ENCODE data around the gene GNA14. TPM values are rescaled to one million over a fixed set of nuclear protein-coding genes. Genes with fewer than 3 reads are reported as not detected.

The GNA14 gene
- total RNA-seq, 3 donors from 2014 or later (not counting 1 experiment from before 2014, with no cell fraction given): 1.8 TPM; not detected in 2

DNA sequence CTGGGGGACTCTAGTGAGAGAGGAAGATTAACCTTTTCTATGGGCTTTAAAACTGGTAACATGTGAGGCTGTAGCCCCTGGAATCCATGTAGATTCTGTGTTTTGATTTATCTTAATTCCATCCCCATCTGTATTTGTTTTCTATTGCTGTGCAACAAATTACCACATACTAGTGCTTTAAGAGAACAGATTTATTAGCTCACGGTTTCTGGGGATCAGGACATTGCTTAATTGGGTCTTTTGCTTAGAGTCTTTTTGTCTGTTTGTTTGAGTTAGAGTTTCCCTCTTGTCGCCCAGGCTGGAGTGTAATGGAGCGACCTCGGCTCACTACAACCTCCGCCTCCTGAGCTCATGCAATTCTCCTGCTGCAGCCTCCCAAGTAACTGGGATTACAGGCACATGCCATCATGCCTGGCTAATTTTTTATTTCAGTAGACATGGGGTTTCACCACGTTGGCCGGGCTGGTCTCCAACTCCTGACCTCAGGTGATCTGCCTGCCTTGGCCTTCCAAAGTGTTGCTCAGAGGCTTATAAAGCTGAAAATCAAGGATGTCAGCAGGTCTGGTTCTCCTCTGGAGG lies 29.9 kb upstream of the GNA14 start:
- TF ChIP-seq, protein P1, sequence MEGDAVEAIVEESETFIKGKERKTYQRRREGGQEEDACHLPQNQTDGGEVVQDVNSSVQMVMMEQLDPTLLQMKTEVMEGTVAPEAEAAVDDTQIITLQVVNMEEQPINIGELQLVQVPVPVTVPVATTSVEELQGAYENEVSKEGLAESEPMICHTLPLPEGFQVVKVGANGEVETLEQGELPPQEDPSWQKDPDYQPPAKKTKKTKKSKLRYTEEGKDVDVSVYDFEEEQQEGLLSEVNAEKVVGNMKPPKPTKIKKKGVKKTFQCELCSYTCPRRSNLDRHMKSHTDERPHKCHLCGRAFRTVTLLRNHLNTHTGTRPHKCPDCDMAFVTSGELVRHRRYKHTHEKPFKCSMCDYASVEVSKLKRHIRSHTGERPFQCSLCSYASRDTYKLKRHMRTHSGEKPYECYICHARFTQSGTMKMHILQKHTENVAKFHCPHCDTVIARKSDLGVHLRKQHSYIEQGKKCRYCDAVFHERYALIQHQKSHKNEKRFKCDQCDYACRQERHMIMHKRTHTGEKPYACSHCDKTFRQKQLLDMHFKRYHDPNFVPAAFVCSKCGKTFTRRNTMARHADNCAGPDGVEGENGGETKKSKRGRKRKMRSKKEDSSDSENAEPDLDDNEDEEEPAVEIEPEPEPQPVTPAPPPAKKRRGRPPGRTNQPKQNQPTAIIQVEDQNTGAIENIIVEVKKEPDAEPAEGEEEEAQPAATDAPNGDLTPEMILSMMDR (IDR thresholded peaks at IDR 0.05): no peak
- ATAC-seq (no peak), DNase-seq (no peak)
- H3K27ac Mint-ChIP-seq: no peak overlapping the region
- no peaks in the 10 kb centered on the region for H3K36me3 ChIP-seq (ENCODE audit: control insufficient read depth, insufficient read depth, low read length)
- H3K4me3 ChIP-seq (ENCODE audit: low read length): no peak overlapping the region
- intact Hi-C loops (cut with micrococcal nuclease): no loop called here
- H3K9me3 ChIP-seq (ENCODE audit: control insufficient read depth, insufficient read depth, low read length): no peaks in the 10 kb centered on the region
- 91% methylated on average over 6 of the region's 7 CpGs for WGBS (ENCODE audit: insufficient coverage)
- H3K4me1 ChIP-seq (ENCODE audit: control insufficient read depth, insufficient read depth, low read length): no peaks in the 10 kb centered on the region
- no peak overlapping the region for H3K27ac ChIP-seq (ENCODE audit: low read length)
- H3K27me3 Mint-ChIP-seq (ENCODE audit: low read depth in 2 of 2): peaks cover 0 to 2% of the 10 kb centered on the region in 2 donors
- H3K36me3 Mint-ChIP-seq: no peaks in the 10 kb centered on the region
- no peaks in the 10 kb centered on the region for H3K27me3 ChIP-seq (ENCODE audit: control insufficient read depth, insufficient read depth, low read length)
- H3K4me3 Mint-ChIP-seq: no peak overlapping the region
- H3K9me3 Mint-ChIP-seq: no peaks in the 10 kb centered on the region
- H3K4me1 Mint-ChIP-seq: no peaks in the 10 kb centered on the region

DNA sequence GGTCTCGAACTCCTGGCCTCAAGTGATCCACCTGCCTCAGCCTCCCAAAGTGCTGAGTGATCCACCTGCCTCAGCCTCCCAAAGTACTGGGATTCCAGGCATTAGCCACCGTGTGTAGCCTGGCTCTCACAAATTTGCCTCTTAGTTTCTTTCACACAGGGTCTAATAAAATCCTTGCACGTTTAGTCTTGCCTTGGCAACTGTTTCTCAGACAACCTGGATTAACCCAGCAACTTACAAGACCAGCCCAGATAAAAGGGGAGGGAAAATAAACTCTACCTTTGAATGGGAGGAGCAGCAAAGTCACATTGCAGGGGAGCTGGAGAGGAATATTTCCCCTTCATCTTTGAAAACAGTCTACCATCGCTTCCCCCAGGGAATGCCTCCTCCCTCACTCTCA lies 29.3 kb upstream of the GNA14 start:
- Histone ChIP-seq H3K9me3 (ENCODE audit: control insufficient read depth, insufficient read depth, low read length) (no peaks in the 10 kb centered on the region), H3K4me1 (ENCODE audit: control insufficient read depth, insufficient read depth, low read length) (no peaks in the 10 kb centered on the region), H3K27ac (ENCODE audit: low read length) (no peak overlapping the region), H3K4me3 (ENCODE audit: low read length) (no peak overlapping the region), H3K36me3 (ENCODE audit: control insufficient read depth, insufficient read depth, low read length) (no peaks in the 10 kb centered on the region), H3K27me3 (ENCODE audit: control insufficient read depth, insufficient read depth, low read length) (no peaks in the 10 kb centered on the region)
- no peaks in the 10 kb centered on the region for H3K4me1 Mint-ChIP-seq
- intact Hi-C loops (cut with micrococcal nuclease): no loop called here
- H3K9me3 Mint-ChIP-seq: no peaks in the 10 kb centered on the region
- H3K27ac Mint-ChIP-seq: no peak overlapping the region
- TF ChIP-seq, protein P1 (IDR thresholded peaks at IDR 0.05): no peak
- H3K27me3 Mint-ChIP-seq (ENCODE audit: low read depth in 2 of 2): peaks cover 0 to 2% of the 10 kb centered on the region in 2 donors
- no peak for DNase-seq
- no peaks in the 10 kb centered on the region for H3K36me3 Mint-ChIP-seq
- WGBS (ENCODE audit: insufficient coverage): 70% methylated on average over 4 of the region's 4 CpGs
- no peak for ATAC-seq
- H3K4me3 Mint-ChIP-seq: no peak overlapping the region

DNA sequence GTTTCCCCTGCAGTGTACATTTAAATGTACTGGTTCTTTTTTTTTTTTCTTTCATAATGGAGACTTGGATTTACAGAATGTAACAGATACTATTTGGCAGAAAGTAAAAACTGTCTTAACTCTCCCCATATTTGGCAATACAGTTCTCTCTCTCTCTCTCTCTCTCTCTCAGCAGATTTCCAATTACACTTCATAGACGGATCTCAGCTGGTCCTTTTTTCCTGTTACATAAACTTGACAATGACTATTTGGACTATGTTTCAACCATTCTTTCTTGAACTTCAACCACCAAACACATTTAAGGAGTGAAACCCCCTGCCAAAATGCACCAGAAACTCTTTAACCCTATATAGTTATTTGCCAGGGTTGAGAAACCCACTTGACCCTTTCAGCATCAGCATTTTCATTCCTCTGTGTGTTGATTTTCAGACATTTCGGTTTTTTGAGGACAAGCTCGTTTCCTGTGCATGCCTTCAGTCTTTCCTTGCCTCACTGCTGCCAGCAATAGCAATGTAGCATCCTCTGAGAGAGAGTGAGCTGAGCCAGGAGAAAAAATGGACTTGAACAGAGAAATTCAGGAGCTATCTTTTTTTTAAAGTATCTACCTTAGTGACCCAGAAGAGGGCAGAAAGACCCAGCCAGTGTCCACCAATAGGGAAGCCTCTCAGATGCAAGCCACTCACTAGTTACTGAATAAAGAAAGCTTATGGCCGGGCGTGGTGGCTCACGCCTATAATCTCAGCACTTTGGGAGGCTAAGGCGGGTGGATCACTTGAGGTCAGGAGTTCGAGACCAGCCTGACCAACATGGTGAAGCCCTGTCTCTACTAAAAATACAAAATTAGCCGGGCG lies 26.0 kb upstream of the GNA14 start:
- no peaks in the 10 kb centered on the region for H3K36me3 Mint-ChIP-seq
- no peaks in the 10 kb centered on the region for H3K4me1 Mint-ChIP-seq
- no peaks in the 10 kb centered on the region for H3K36me3 ChIP-seq (ENCODE audit: control insufficient read depth, insufficient read depth, low read length)
- ATAC-seq (no peak), DNase-seq (no peak)
- no peaks in the 10 kb centered on the region for H3K9me3 Mint-ChIP-seq
- no peak overlapping the region for H3K4me3 ChIP-seq (ENCODE audit: low read length)
- intact Hi-C loops (cut with micrococcal nuclease): no loop called here
- no peaks in the 10 kb centered on the region for H3K4me1 ChIP-seq (ENCODE audit: control insufficient read depth, insufficient read depth, low read length)
- H3K27ac ChIP-seq (ENCODE audit: low read length): no peak overlapping the region
- no peaks in the 10 kb centered on the region for H3K27me3 ChIP-seq (ENCODE audit: control insufficient read depth, insufficient read depth, low read length)
- no peaks in the 10 kb centered on the region for H3K9me3 ChIP-seq (ENCODE audit: control insufficient read depth, insufficient read depth, low read length)
- no peak overlapping the region for H3K27ac Mint-ChIP-seq
- TF ChIP-seq, protein P1 (IDR thresholded peaks at IDR 0.05): no peak
- peaks cover 0 to 5% of the 10 kb centered on the region in 2 donors for H3K27me3 Mint-ChIP-seq (ENCODE audit: low read depth in 2 of 2)
- H3K4me3 Mint-ChIP-seq: no peak overlapping the region
- WGBS (ENCODE audit: insufficient coverage): 86% methylated on average over 10 of the region's 10 CpGs
